Measurements from ENCODE around the gene CACNG1.

CACNG1 gene

GRCh38 chr17:67044016-67044772, at the start of gene CACNG1:
CACNG1 (plus strand) TSS chr17:67044554; CDS start chr17:67044661, 107 bp downstream.
- H3K4me3 Mint-ChIP-seq = no peak within 1 kb of the TSS
- no peak for DNase-seq
- H3K4me1 Mint-ChIP-seq (ENCODE audit: low read depth) = no peaks in the 10 kb centered on the region
- H3K9me3 Mint-ChIP-seq = peaks cover 18% of the 10 kb centered on the region
- no peaks in the 10 kb centered on the region for H3K27me3 Mint-ChIP-seq
- no peak within 1 kb of the TSS for H3K27ac Mint-ChIP-seq
- H3K36me3 Mint-ChIP-seq (ENCODE audit: low read depth) = no peaks in the 10 kb centered on the region

- no peak for DNase-seq
- H3K9me3 Mint-ChIP-seq = no peaks in the 10 kb centered on the region
These were observed 49.3 kb upstream of the CACNG1 start for GRCh38 chr17:66994930-66995535.

GRCh38 chr17:66995944-66996343, 48.4 kb upstream of the CACNG1 start:
- Mint-ChIP-seq H3K4me1 (ENCODE audit: low read depth) (no peaks in the 10 kb centered on the region), H3K27ac (no peak overlapping the region), H3K36me3 (ENCODE audit: low read depth) (no peaks in the 10 kb centered on the region), H3K4me3 (no peak overlapping the region), H3K27me3 (peaks cover 6% of the 10 kb centered on the region), H3K9me3 (no peaks in the 10 kb centered on the region)
- DNase-seq = no peak

More at GRCh38 chr17:66994930-66995535, 49.3 kb upstream of the CACNG1 start:
- H3K27me3 Mint-ChIP-seq = peaks cover 10% of the 10 kb centered on the region
- no peak overlapping the region for H3K4me3 Mint-ChIP-seq
- no peak overlapping the region for H3K27ac Mint-ChIP-seq
- no peaks in the 10 kb centered on the region for H3K36me3 Mint-ChIP-seq (ENCODE audit: low read depth)
- no peaks in the 10 kb centered on the region for H3K4me1 Mint-ChIP-seq (ENCODE audit: low read depth)

GRCh38 chr17:66996926-66997325, 47.4 kb upstream of the CACNG1 start:
- H3K9me3 Mint-ChIP-seq = no peaks in the 10 kb centered on the region
- H3K4me1 Mint-ChIP-seq (ENCODE audit: low read depth) = no peaks in the 10 kb centered on the region
- DNase-seq = no peak
- H3K27me3 Mint-ChIP-seq = peaks cover 6% of the 10 kb centered on the region
- no peaks in the 10 kb centered on the region for H3K36me3 Mint-ChIP-seq (ENCODE audit: low read depth)
- no peak overlapping the region for H3K27ac Mint-ChIP-seq
- no peak overlapping the region for H3K4me3 Mint-ChIP-seq

- no peak overlapping the region for H3K27ac Mint-ChIP-seq
- H3K9me3 Mint-ChIP-seq = no peaks in the 10 kb centered on the region
- H3K36me3 Mint-ChIP-seq (ENCODE audit: low read depth) = no peaks in the 10 kb centered on the region
- H3K4me1 Mint-ChIP-seq (ENCODE audit: low read depth) = no peaks in the 10 kb centered on the region
- DNase-seq = no peak
- H3K27me3 Mint-ChIP-seq = peaks cover 19% of the 10 kb centered on the region
- no peak overlapping the region for H3K4me3 Mint-ChIP-seq
These were observed 41.1 kb upstream of the CACNG1 start for GRCh38 chr17:67003231-67003630.

- DNase-seq = no peak
- Mint-ChIP-seq H3K27ac (no peak overlapping the region), H3K36me3 (ENCODE audit: low read depth) (no peaks in the 10 kb centered on the region), H3K27me3 (peaks cover 19% of the 10 kb centered on the region), H3K4me3 (no peak overlapping the region), H3K9me3 (no peaks in the 10 kb centered on the region), H3K4me1 (ENCODE audit: low read depth) (no peaks in the 10 kb centered on the region)
These were observed 40.2 kb upstream of the CACNG1 start for GRCh38 chr17:67004181-67004580.

GRCh38 chr17:67007266-67007665, 37.1 kb upstream of the CACNG1 start:
- Mint-ChIP-seq H3K4me3 (no peak overlapping the region), H3K27me3 (peaks cover 24% of the 10 kb centered on the region), H3K27ac (no peak overlapping the region), H3K36me3 (ENCODE audit: low read depth) (no peaks in the 10 kb centered on the region), H3K9me3 (no peaks in the 10 kb centered on the region), H3K4me1 (ENCODE audit: low read depth) (no peaks in the 10 kb centered on the region)
- no peak for DNase-seq

- H3K27me3 Mint-ChIP-seq = peaks cover 29% of the 10 kb centered on the region
- no peak overlapping the region for H3K27ac Mint-ChIP-seq
- no peak for DNase-seq
- H3K4me1 Mint-ChIP-seq (ENCODE audit: low read depth) = no peaks in the 10 kb centered on the region
- no peaks in the 10 kb centered on the region for H3K9me3 Mint-ChIP-seq
- H3K4me3 Mint-ChIP-seq = no peak overlapping the region
- H3K36me3 Mint-ChIP-seq (ENCODE audit: low read depth) = no peaks in the 10 kb centered on the region
These were observed 36.3 kb upstream of the CACNG1 start for GRCh38 chr17:67008101-67008500.

GRCh38 chr17:67011527-67012175, 32.7 kb upstream of the CACNG1 start:
- H3K4me1 Mint-ChIP-seq (ENCODE audit: low read depth) = no peaks in the 10 kb centered on the region
- peaks cover 17% of the 10 kb centered on the region for H3K27me3 Mint-ChIP-seq
- H3K27ac Mint-ChIP-seq = no peak overlapping the region
- no peak for DNase-seq
- H3K9me3 Mint-ChIP-seq = no peaks in the 10 kb centered on the region
- H3K36me3 Mint-ChIP-seq (ENCODE audit: low read depth) = no peaks in the 10 kb centered on the region
- H3K4me3 Mint-ChIP-seq = no peak overlapping the region

GRCh38 chr17:67013891-67014290, 30.5 kb upstream of the CACNG1 start:
- no peaks in the 10 kb centered on the region for H3K9me3 Mint-ChIP-seq
- H3K36me3 Mint-ChIP-seq (ENCODE audit: low read depth) = no peaks in the 10 kb centered on the region
- H3K4me1 Mint-ChIP-seq (ENCODE audit: low read depth) = no peaks in the 10 kb centered on the region
- peaks cover 13% of the 10 kb centered on the region for H3K27me3 Mint-ChIP-seq
- H3K4me3 Mint-ChIP-seq = no peak overlapping the region
- no peak overlapping the region for H3K27ac Mint-ChIP-seq
- no peak for DNase-seq

GRCh38 chr17:67015001-67015400, 29.4 kb upstream of the CACNG1 start:
- Mint-ChIP-seq H3K27me3 (peaks cover 13% of the 10 kb centered on the region), H3K36me3 (ENCODE audit: low read depth) (no peaks in the 10 kb centered on the region), H3K9me3 (no peaks in the 10 kb centered on the region), H3K27ac (no peak overlapping the region), H3K4me3 (no peak overlapping the region), H3K4me1 (ENCODE audit: low read depth) (no peaks in the 10 kb centered on the region)
- DNase-seq = no peak

- Mint-ChIP-seq H3K27me3 (peaks cover 11% of the 10 kb centered on the region), H3K4me1 (ENCODE audit: low read depth) (no peaks in the 10 kb centered on the region), H3K36me3 (ENCODE audit: low read depth) (no peaks in the 10 kb centered on the region), H3K4me3 (no peak overlapping the region), H3K27ac (no peak overlapping the region), H3K9me3 (no peaks in the 10 kb centered on the region)
- DNase-seq = no peak
These were observed 28.2 kb upstream of the CACNG1 start for GRCh38 chr17:67016039-67016762.

GRCh38 chr17:67017910-67018309, 26.4 kb upstream of the CACNG1 start:
- H3K27ac Mint-ChIP-seq = no peak overlapping the region
- H3K27me3 Mint-ChIP-seq = peaks cover 5% of the 10 kb centered on the region
- DNase-seq = no peak
- no peaks in the 10 kb centered on the region for H3K9me3 Mint-ChIP-seq
- H3K36me3 Mint-ChIP-seq (ENCODE audit: low read depth) = no peaks in the 10 kb centered on the region
- no peak overlapping the region for H3K4me3 Mint-ChIP-seq
- no peaks in the 10 kb centered on the region for H3K4me1 Mint-ChIP-seq (ENCODE audit: low read depth)

GRCh38 chr17:67018471-67019434, 25.6 kb upstream of the CACNG1 start:
- Mint-ChIP-seq H3K27ac (no peak overlapping the region), H3K4me1 (ENCODE audit: low read depth) (no peaks in the 10 kb centered on the region), H3K27me3 (no peaks in the 10 kb centered on the region), H3K4me3 (no peak overlapping the region), H3K36me3 (ENCODE audit: low read depth) (no peaks in the 10 kb centered on the region), H3K9me3 (no peaks in the 10 kb centered on the region)
- DNase-seq = no peak

Data from activated T-cell treated with anti-CD3 and anti-CD28 coated beads, Interleukin-2, amount 50 U/mL, for 24 hours (primary cell).